MM.1S (cell line): ENCODE results near the gene CD8B.
"Not testable (repeated sequence)": the region's sequence is repeated elsewhere in the genome, so short reads cannot be mapped to it uniquely, and the experiment has no call there.

Source experiments
- CTCF ChIP-seq: fragments of 300-600 bp; sonication (generic); IDR thresholded peaks from 2 replicates; pipeline ENCODE4 v1.5.1; 2016; ENCODE audit warnings: antibody characterized with exemption, low read length, mixed read lengths
- EZH2 ChIP-seq: fragments of 300-600 bp; sonication (generic); optimal IDR thresholded peaks from 2 replicates; pipeline ENCODE3; 2017; ENCODE audit warnings: low read depth, mild to moderate bottlenecking, antibody characterized with exemption, low read length, mixed read lengths

GRCh38 chr2:86855981-86856380 is 5.7 kb downstream of the CD8B start:
- TF ChIP-seq CTCF, EZH2: not testable (repeated sequence)
